Embryonic facial prominence (tissue), 1 donor: ENCODE data around the gene CTDP1.

Experiments used
- DNase-seq: peaks from one replicate; pipeline ENCODE4 v3.0.0-alpha.2; 2016; ENCODE audit errors: extremely low spot score

Gene CTDP1

GRCh38 chr18:79679552-79680099, at the start of gene CTDP1:
TSS of gene CTDP1 (plus strand) at chr18:79679803. CDS start at chr18:79679948, 145 bp downstream.
- peak; percentile 78 for DNase-seq

- no peak for DNase-seq
Observed at GRCh38 chr18:79630281-79631095, 49.1 kb upstream of the CTDP1 start.

GRCh38 chr18:79631096-79631507, 48.5 kb upstream of the CTDP1 start:
- no peak for DNase-seq

GRCh38 chr18:79631761-79632446, 47.7 kb upstream of the CTDP1 start:
- no peak for DNase-seq

- DNase-seq = no peak
Observed at GRCh38 chr18:79632765-79633164, 46.8 kb upstream of the CTDP1 start.

- DNase-seq = no peak
Observed at GRCh38 chr18:79634186-79634585, 45.4 kb upstream of the CTDP1 start.

- no peak for DNase-seq
Observed at GRCh38 chr18:79634593-79635426, 44.8 kb upstream of the CTDP1 start.

GRCh38 chr18:79635427-79635726, 44.2 kb upstream of the CTDP1 start:
- DNase-seq = no peak

- no peak for DNase-seq
Observed at GRCh38 chr18:79637181-79637920, 42.3 kb upstream of the CTDP1 start.

- DNase-seq = no peak
Observed at GRCh38 chr18:79637921-79638909, 41.4 kb upstream of the CTDP1 start.

- no peak for DNase-seq
Observed at GRCh38 chr18:79639072-79639829, 40.4 kb upstream of the CTDP1 start.

- DNase-seq = no peak
Observed at GRCh38 chr18:79640064-79640672, 39.4 kb upstream of the CTDP1 start.

- no peak for DNase-seq
Observed at GRCh38 chr18:79640875-79641274, 38.7 kb upstream of the CTDP1 start.

- no peak for DNase-seq
Observed at GRCh38 chr18:79641722-79642497, 37.7 kb upstream of the CTDP1 start.

- DNase-seq = no peak
Observed at GRCh38 chr18:79642626-79643025, 37.0 kb upstream of the CTDP1 start.

- DNase-seq = no peak
Observed at GRCh38 chr18:79643054-79643984, 36.3 kb upstream of the CTDP1 start.

- no peak for DNase-seq
Observed at GRCh38 chr18:79644006-79644665, 35.5 kb upstream of the CTDP1 start.
